ENCODE measurements around the gene BRD4. TPM values are rescaled to one million over a fixed set of nuclear protein-coding genes. Genes with fewer than 3 reads are reported as not detected.
A peak's percentile ranks its signal among the peaks of the same experiment; 100 is the strongest.

BRD4 gene
- total RNA-seq, 6 donors from 2014 or later = 41.9 to 117 (median 79.3) TPM

- ATAC-seq (ENCODE audit: low FRiP score in 2 of 2) (peak in 1 of 2 donors; percentile 62), DNase-seq (peak in 1 of 2 donors; percentile 59)
- TF ChIP-seq POLR2A (IDR thresholded peaks at IDR 0.05) (no peak), CTCF (IDR thresholded peaks at IDR 0.05) (no peak), EP300 (IDR thresholded peaks at IDR 0.05) (no peak), POLR2AphosphoS5 (IDR thresholded peaks at IDR 0.05) (peak in 1 of 2 donors; percentile 53)
- Histone ChIP-seq H3K4me3 (no peak overlapping the region), H3K9me3 (no peaks in the 10 kb centered on the region), H3K27ac (peak overlapping the region; percentile 32 to 76 (median 68)), H3K4me1 (peaks cover 98 to 100% (median 99%) of the 10 kb centered on the region in 4 donors), H3K27me3 (no peaks in the 10 kb centered on the region), H3K36me3 (no peaks in the 10 kb centered on the region)
- WGBS, 2 donors = 37 to 50% methylated on average over 10 of the region's 10 CpGs
Measured at GRCh38 chr19:15283141-15283883, 49.0 kb downstream of the BRD4 start.

- no peak for TF ChIP-seq EP300 (IDR thresholded peaks at IDR 0.05)
- no peak for TF ChIP-seq POLR2AphosphoS5 (IDR thresholded peaks at IDR 0.05)
- no peak for TF ChIP-seq POLR2A (IDR thresholded peaks at IDR 0.05)
- no peak for TF ChIP-seq CTCF (IDR thresholded peaks at IDR 0.05)
- ATAC-seq (ENCODE audit: low FRiP score in 2 of 2) = no peak
- no peaks in the 10 kb centered on the region for H3K27me3 ChIP-seq
- H3K4me3 ChIP-seq = no peak overlapping the region
- WGBS, 2 donors = 39 to 50% methylated on average over 1 of the region's 1 CpG
- H3K4me1 ChIP-seq = peaks cover 96 to 100% (median 99%) of the 10 kb centered on the region in 4 donors
- peak overlapping the region; percentile 32 to 76 (median 68) for H3K27ac ChIP-seq
- no peaks in the 10 kb centered on the region for H3K9me3 ChIP-seq
- DNase-seq = no peak
- no peaks in the 10 kb centered on the region for H3K36me3 ChIP-seq
Measured at GRCh38 chr19:15282311-15282705, 50.0 kb downstream of the BRD4 start.

- H3K4me3 ChIP-seq = no peak overlapping the region
- H3K27me3 ChIP-seq = no peaks in the 10 kb centered on the region
- TF ChIP-seq POLR2A (IDR thresholded peaks at IDR 0.05) (no peak), EP300 (IDR thresholded peaks at IDR 0.05) (no peak), POLR2AphosphoS5 (IDR thresholded peaks at IDR 0.05) (peak in 1 of 2 donors; percentile 42), CTCF (IDR thresholded peaks at IDR 0.05) (peak in 2 of 6 experiments; percentile 12 to 35)
- peaks cover 96 to 100% (median 99%) of the 10 kb centered on the region in 4 donors for H3K4me1 ChIP-seq
- H3K36me3 ChIP-seq = no peaks in the 10 kb centered on the region
- no peaks in the 10 kb centered on the region for H3K9me3 ChIP-seq
- WGBS, 2 donors = 23 to 31% methylated on average over 6 to 12 of the region's 12 CpGs
- DNase-seq (peak; percentile 82 to 95), ATAC-seq (ENCODE audit: low FRiP score in 2 of 2) (peak; percentile 78 to 89)
- peak overlapping the region; percentile 32 to 76 (median 68) for H3K27ac ChIP-seq
Measured at GRCh38 chr19:15280915-15281683, 51.2 kb downstream of the BRD4 start.

GRCh38 chr19:15280048-15280725 lies 52.2 kb downstream of the BRD4 start:
- 53 to 61% methylated on average over 3 to 6 of the region's 6 CpGs for WGBS, 2 donors
- Histone ChIP-seq H3K9me3 (no peaks in the 10 kb centered on the region), H3K27me3 (no peaks in the 10 kb centered on the region), H3K4me1 (peaks cover 96 to 99% (median 98%) of the 10 kb centered on the region in 4 donors), H3K36me3 (no peaks in the 10 kb centered on the region), H3K4me3 (no peak overlapping the region), H3K27ac (peak overlapping the region; percentile 32 to 76 (median 68))
- ATAC-seq (ENCODE audit: low FRiP score in 2 of 2) (peak in 1 of 2 donors; percentile 19), DNase-seq (peak in 1 of 2 donors; percentile 47)
- TF ChIP-seq EP300 (IDR thresholded peaks at IDR 0.05) (peak in 2 of 4 donors; percentile 61 to 78), POLR2A (IDR thresholded peaks at IDR 0.05) (no peak), POLR2AphosphoS5 (IDR thresholded peaks at IDR 0.05) (peak; percentile 83 to 85)

All from upper lobe of left lung (tissue), 6 donors.